ENCODE data around the gene NR1D1. TPM values are rescaled to one million over a fixed set of nuclear protein-coding genes. Genes with fewer than 3 reads are reported as not detected.
A peak's percentile ranks its signal among the peaks of the same experiment; 100 is the strongest.

NR1D1 gene
- total RNA-seq, 1 donor from 2014 or later: 0.48 TPM

DNA sequence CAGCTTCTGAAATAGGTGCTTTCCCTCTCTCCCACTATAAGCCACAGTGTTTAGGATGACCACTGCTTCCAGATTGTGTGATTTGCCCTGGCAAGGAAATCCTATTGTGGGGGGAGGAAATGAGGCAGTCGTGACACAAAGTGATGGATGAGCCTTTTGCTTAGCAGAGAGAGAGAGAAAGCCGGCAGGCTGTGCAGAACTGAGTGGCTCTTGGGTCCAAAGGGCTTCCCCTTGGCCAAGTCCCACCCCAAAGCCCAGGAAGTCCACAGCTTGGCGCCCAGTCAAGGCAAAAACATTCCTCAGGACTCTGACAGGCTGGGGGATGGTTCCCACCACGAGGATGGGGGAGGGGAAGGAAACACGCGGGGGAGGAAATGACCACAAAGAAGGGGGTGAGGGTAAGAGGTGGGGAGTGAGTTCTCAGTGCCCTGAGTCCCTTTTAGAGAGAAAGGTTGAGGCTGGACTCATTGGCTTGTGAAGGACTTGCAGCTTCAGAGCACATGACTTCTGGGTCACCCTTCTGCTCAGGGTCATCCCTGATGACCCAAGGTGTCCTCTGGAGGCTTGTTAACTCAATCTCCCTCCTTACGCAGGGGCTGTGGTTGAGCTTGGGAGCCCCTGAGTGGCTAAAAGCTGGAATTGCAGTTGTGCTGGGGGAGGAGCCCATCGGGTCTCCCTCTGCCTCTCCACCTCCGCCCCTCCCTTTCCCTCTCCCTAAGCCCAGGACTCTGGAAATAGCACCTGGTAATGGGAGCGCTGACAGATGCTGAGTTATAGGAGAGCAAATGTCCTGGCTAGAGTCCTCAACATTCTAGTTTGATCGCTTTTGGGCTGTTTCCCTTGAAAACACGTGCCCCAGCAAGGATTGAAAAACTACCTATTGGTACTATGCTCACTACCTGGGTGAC is 11.1 kb upstream of the NR1D1 start:
- DNase-seq (ENCODE audit: low spot score): peak; percentile 97

DNA sequence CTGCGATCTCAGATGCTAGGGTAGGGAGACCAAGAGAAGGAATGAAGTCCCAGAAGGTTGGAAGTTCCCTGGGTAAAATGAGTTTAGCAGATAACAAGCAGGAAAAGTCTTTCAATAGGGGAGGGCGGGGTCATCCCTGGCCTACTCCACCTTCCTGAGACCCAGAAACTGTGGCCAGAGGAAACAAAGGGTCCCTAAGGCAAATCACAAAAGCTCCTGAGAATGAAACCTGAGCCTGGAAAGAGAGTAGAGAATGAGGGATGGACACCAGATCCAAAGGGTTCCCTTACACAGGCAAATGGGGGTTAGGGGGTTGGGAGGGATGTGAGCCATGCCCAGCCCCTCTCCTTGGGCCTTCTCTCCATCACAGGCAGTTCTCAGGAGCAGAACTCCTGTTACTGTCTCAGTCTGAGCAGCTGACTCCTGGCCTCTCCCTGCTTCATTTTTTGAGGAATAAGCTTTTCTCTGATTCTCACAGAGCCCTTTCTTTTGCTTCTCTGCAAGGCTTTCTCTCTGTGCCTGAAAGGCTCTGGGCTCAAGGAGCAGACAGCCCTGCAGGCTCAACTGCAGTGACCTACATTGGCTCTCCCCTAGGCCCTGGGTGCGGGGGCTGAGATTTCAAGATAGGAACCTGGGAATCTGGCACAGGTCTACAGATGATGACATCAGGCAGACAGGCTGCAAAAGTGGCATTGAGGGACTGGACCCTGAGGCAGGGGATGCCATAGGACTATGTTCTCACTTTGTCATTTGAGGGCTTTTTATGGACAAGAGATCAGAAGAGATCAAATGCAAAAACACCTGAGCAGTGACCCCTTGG is 9.8 kb upstream of the NR1D1 start:
- peak; percentile 53 for DNase-seq (ENCODE audit: low spot score)

DNA sequence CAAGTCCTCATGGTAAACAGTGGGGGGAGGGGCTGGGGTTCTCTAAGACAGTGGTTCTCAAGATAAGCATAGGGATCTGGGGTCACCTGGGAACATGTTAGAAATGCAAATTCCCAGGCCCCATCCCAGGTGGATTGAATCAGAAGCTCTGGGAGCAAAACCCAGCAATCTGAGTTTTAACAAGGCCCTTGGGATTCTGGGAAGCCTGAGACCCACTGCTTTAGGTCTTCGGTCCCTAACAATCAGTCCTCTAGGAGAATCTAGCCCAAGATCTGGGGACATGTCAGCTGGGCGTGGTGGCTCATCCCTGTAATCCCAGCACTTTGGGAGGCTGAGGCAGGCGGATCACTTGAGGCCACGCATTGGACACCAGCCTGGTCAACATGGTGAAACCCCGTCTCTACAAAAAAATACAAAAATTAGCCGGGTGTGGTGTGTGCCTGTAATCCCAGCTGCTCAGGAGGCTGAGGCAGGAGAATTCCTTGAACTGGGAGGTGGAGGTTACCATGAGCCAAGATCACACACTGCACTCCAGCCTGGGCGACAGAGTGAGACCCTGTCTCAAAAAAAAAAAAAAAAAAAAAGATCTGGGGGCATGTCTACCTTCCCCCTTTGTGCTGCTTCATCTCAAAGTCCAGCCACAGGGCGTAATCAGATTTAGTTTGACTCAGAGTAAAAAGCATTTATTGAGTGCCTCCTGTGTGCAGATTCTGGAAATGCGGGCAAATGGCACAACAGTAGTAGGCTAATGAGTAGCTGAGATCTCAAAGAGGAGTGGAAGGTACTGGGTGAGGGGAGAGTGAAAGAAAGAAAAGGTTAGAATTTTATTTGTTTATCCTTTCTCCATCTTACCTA is 8.8 kb upstream of the NR1D1 start:
- no peak for DNase-seq (ENCODE audit: low spot score)

DNA sequence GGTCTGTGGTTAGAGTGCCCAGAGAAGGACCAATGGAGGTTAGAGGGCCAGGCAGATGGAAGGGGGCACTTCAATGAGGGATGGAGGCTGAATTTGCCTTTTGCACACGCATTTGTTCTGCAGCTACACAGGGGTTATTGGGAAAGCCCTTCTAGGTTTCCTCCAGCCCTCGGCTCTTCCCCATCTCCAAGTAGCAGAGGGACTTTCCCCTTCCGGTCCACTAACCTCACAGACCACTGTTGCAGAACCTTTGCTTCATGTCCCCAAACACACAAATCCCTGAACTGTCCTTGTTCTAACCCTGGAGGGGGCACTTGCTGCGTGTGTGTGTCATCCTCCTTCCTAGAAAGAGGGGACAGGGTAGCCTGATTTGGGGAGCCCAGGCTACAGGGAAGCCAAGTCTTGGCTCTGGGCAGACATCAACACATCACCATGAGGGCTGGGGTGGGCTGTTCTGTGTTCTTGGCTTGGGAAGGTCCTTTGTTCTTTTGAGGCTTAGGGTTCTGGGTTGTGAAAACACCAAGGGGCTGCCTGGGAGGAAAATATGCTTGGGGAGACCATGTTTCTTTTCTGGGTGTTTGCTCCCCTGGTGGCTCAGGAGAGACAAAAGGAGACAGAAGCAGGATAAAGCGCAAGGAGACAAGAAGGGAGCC is 7.3 kb upstream of the NR1D1 start:
- peak; percentile 60 for DNase-seq (ENCODE audit: low spot score)

DNA sequence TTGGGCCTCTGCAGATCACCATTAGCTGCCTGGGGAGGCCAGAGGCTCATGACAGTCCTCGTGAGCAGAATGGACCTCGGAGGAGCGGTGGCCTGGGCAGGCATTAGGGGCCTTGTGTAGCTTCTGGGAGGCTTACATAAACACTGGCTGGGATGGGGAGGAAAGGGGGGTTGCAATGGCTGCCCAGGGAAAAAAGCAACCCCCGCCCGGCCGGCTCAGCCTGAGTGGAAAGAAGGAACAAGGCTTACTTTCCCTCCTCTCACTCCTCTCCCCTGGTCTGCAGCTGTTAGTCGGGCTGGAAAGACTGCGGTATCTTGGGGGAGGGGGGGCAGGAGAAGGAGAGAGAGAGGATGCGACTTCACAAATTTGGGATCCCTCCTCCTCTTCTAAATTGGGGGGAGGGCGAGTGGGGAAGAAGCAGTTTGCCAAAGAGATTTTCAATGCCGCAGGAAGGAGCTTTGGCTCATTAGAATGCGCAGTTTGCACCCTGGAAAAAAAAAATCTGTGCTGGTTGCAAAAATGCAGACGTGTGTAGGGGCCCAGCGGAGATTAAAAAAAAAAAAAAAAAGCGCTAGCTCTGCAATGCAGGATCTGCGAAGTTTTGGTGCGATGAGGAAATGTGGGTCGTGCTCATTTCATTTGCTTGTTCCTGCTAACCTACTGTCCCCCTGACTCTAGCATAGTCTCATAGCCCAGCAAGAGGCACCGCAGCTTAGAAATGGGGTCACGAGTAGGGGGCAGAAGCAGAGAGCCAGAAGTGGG is 6.6 kb upstream of the NR1D1 start:
- DNase-seq (ENCODE audit: low spot score): peak; percentile 83

DNA sequence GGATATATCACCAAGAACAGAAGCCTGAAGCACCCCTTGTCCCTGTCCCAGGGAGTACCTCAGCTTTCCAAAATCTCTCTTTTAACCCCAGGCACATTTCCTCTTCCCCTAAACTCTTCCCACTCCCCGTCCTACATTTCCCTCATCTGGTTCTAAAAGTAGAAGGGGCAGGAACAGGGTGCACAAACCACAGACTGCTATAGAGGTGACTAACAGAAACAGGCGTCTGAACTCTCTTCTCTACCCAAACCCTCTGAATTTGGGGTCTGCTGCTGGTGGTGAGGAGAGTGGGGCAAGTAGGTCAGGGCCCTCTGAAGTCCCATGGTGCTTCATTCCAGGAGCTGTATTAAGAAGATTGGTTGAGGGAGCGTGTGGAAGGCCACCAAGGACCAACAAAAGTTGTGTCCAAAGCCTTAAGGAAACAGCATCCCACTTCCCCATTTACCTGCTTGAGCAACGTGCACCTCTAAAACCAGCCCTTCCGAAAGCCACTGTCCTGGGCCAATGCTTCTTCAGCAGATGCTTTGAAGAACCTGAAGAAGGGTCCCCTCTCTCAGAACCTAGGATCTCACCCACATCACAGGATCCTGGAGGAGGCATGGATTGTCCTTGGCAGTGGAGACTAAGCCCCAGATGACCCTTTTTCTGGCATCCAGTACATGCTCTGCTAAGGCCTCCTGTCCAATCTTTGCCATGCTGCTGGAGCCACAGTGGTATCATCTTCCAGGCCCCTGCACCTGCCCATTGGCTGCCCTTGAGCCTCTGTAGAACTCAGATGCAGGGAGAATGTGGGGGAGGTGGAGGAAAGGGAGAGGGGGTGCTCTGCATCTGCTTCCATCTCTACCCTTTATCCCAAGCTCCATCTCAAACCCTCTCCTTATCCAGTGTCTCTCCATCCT is 5.7 kb upstream of the NR1D1 start:
- DNase-seq (ENCODE audit: low spot score): no peak

DNA sequence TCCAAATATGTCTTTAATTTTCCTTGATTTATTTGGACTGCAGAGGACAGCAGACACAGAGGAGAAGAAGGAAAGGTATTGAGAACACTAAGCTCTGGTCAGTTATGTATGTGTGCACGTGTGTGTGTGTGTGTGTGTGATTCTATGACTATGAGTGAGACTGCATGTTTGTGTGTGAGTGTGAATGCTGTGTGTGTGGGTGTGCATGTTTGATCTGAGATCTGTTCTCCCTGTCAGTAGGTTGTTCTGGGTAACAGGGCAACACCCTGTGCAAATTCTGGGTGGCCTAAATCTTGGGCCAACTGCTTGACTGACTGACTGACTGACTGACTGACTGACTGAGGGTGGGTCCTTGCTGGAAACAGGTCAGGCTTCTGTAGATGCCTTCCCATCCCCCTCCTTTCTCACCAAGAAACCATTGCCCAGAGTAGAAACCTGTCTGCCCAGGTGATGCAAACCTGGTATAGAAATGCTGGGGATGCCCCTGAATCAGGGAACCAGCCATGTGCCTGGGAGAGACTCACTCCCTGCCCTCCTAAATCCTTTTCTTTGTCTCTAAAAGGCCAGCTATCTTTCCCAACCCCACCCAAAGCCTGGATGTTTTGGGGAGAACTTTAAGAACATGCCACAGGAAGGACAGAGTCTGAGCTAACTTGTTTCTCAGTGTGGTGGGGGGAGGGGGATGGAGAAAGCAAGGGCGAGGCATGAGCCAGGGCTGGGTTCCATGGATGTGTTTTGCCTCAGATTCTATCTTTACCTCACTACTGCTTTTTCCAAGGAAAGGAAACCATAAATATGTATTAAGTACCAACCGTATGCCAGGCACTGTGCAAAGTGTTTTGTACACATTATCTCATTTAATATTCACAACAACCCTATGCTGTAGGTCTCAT is 4.5 kb upstream of the NR1D1 start:
- DNase-seq (ENCODE audit: low spot score): no peak

DNA sequence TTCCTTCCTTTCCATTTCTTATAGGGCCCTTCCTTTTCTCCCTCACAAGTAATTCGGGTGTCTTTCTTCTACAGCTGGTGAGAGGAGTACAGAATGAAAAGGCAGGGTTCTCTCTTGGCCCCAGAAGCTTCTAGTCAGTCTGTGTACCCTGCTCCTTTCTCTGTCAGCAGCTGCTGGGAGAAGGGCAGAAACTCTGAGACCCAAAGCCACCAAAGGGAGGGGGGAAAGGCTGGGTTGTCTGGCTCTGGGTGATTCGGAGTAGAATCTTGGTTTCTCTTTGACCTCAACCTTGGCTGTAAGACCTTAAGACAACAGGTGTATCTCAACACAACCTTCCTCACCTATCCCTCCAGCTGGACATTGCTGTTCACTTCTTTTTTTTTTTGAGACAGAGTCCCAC is 3.3 kb upstream of the NR1D1 start:
- no peak for DNase-seq (ENCODE audit: low spot score)

DNA sequence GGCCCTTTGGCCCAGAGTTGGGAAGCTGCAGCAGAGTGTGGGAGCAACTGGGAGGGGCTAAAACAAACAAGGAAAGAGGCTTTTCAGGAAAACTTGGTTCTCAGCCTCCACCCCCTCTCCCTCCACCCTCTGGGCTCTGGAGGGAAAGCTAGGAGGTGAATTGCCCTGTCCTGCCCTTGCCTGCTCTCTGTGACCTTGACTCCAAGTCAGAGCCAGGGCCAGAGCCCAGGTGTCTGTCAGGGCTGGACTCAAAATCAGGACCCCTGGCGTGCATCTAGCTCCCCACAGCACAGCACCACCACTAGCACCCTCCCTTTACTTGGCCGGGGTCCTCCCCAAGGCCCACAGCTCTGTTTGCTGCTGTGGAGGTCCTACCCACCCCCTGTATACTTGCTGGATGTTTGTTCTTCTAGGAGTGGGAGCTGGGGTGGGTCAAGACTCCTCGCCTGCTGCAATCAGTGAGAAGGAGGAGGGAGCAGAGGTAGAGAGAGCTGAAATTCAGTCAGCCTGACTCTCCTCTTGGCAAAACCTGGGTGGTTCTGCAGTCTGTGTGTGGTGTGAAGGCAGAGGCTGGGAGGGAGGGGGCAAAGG is 2.8 kb upstream of the NR1D1 start:
- DNase-seq (ENCODE audit: low spot score): no peak

DNA sequence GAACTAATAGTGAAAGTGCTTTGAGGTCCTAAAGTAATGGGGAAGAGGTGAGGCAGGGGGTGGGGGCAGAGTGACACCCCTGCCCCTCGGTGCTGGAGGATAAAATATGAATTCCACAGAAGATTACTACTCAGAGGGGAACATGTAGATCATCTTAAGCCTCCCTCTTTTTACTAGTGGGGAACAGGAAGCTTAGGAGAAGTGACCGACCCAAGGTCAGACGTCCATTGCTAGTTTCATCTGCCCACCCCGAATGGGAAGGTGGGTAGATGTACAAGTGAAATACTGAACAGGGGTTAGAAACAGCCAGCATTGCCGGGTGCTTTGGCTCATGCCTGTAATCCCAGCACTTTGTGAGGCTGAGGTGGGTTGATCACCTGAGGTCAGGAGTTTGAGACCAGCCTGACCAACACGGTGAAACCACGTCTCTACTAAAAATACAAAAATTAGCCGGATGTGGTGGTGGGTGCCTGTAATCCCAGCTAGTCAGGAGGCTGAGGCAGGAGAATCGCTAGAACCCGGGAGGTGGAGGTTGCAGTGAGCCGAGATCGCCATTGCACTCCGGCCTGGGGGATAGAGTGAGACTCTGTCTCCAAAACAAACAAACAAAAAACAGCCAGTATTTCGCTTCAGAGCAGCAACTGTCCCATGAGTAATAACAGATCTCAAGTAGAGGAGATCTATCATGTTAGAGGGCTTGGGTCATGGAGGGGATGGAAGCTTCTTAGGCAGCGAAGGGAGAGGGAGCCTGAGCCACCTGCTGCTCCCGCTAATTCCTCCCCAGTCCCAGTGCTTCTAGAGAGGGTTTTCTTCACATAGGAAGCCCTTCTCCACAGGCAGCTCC is 1.2 kb upstream of the NR1D1 start:
- DNase-seq (ENCODE audit: low spot score): no peak

DNA sequence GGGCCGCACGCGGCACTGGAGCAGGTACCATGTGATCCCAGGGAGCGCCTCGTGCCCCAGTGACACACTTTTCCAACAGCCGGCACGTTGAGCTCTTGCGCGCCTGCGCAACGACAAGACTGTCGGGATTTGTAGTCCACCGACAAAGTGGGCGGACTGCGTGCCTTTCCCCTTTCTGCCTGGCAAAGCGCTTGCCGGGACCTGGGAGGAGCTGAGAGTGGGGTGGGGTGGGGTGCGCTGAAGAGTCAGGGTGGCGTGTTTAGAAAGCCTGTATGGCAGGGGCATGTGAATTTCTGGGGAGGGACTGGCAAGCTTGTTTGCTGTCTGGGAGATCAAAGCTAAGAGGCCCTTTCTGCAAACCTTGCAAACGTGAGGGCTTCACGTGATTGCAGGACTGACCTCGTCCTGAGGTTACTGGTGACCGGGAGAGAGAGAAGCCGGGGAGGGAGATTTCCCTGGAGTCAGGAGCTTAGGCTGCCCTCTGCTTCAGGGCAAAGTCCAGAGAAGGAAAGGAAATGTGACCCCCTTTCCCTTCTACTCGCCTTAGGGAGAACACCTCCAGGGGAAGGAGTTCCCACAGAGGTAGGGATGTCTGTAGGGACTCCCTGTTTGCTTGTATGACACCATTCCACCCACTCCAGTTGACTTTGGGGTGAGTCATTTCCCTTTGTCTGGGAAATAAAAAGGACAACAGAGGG is 429 bp upstream of the NR1D1 start:
- peak; percentile 99 for DNase-seq (ENCODE audit: low spot score)

DNA sequence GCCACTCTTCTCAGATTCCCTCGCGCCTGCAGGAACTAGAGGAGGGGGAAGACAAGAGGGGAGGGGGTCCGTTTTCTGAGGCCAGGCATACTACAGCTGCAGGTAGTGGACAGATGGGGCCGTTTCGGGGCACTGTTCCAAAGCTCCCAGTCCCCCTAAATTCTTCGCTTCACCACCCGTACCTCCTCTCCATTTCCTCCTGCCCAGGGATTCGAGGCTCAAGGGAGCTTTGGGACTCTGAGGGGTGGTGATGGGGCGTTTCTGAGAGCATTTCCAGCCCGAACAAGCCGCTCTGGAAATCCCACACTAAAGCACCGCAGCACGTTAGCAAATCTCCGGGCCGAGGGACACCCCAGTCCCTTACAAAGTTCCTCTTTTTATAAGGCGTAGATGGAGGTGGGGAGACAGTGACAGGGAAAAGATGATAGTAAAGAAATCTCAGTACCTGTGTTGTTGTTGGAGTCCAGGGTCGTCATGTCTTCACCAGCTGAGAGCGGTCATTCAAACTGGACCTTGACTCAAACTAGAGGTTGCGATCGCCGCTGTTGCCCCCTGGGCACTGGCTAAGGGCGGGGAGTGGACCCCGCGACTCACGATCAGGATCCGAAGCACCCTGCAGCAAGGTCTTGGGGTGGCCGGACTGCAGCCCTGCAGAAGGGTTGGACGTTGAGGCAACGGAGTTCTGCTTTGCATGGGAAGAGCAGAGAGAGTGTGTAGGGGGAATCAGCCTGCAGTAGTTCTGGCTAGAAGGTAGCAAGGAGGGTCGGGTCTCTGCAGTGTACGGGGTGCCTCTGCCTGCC is 570 bp downstream of the NR1D1 start:
- DNase-seq (ENCODE audit: low spot score): no peak

DNA sequence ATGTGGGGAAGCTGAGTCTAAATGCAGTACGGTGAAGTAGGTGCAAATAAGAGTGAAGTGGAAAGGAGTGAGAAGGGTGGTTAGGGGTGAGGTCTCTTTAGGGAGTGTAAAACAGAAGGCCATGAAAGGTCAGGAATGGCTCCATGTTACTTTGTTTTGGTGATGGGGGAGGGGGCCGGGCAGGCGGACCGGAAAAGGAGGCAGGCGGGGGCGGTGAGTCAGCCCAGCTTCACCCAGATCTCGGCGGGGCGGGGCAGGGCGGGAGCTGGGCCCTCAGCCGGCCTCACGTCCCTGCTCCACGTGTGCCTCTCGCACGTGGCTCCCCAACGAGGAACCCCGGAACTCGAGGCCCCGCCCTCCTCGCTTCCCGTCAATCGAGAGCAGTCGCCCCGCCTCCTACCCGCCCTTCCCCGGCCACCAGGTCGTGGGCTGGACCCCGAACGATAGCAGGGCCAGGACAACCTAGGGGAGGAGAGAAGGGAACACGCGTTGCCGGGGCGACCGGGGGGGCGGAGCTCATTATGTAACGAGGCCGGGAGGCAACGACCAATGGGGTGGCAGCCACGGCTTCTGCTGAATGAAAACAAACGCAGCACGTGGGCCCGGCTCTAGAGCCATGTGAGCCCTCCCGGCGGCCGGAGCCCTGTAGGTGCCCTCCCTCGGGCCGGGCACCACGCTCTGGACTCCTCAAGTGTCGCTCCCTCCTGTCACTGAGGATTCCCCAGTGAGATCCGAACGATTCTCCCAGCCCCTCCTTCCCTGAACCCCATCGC is 1.4 kb downstream of the NR1D1 start:
- DNase-seq (ENCODE audit: low spot score): peak; percentile 97

DNA sequence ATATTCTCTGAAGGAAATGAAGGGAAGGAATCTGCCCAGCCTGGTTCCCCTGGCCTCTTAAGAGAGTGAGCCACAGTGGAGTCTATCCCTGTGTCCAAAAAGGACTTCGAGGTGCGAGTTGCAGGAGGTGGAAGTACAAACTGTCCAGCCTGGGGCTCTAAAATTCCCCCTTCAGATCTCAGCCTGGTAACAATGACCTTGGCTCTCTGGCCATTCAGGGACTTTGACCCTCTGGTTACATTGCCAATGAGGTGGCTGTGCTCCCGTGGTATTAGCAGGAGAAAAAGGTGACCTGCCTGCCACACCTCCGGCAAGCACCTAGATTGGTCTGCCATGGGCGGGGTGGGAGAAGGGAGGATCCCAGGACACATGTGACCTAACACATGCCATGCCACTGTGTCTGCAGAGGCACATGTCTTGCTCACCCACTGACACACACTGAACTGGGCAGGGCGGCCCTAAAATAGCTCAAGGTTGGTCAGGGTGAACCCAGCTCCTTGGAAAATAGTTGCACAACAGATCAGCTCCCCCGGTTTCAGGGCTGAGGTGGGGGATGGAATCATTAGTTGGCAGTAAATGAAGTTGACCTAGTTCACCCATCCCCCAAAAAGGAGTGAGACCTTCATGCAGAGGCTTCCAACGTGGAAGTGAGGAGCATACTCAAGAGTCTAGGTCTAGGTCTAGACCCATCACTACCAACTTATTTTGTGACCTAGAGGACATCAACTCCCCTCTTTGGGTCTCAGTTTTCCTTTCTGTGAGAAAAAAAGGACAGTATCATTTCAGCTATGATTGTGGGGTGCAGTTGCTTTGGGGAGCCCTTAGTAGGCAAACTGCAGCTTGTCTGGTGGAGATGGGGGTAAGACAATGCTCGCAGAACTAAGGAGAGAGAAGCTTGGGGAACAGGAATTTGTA is 2.2 kb downstream of the NR1D1 start:
- no peak for DNase-seq (ENCODE audit: low spot score)
